GM12878 (cell line): ENCODE data around the gene ANXA5. TPM values are rescaled to one million over a fixed set of nuclear protein-coding genes. Genes with fewer than 3 reads are reported as not detected.

Experiments used
- ATAC-seq: fragments of 200-7000 bp; cut with Tn5 transposase; 3 replicates; pipeline ENCODE4 v1.9.1; 2020; ENCODE audit warnings: mild to moderate bottlenecking, moderate library complexity
- BruUV-seq: library from RNA; stranded (reverse); fragments of 400-500 nt; replicated peaks from 2 replicates; lab custom pipeline; 2021; lab: Mats Ljungman, UMichigan
- CTCF ChIA-PET: fragments of 300-600 bp; sonication (Branson Sonifier 250); formaldehyde crosslinking; extraction: SDS; loops from one replicate; lab custom pipeline; 2021; ENCODE audit warnings: inconsistent platforms; lab: Yijun Ruan, JAX
- POLR2A ChIA-PET: fragments of 350-600 bp; formaldehyde crosslinking; extraction: SDS; loops from one replicate; lab custom pipeline; 2021; ENCODE audit warnings: inconsistent platforms; lab: Charles Lee
- RAD21 ChIA-PET: fragments of 300-600 bp; sonication (Branson Sonifier 250); formaldehyde crosslinking; loops from one replicate; lab custom pipeline; 2023; ENCODE audit warnings: antibody characterized with exemption; ENCODE audit not compliant: unreplicated experiment; lab: Charles Lee
- SMC1A ChIA-PET: fragments of 300-600 bp; sonication (Branson Sonifier 250); formaldehyde crosslinking; loops from one replicate; lab custom pipeline; 2023; ENCODE audit not compliant: unreplicated experiment, uncharacterized antibody; lab: Charles Lee
- DNase-seq: peaks from one replicate; pipeline ENCODE4 v3.0.0-alpha.2; 2011; ENCODE audit warnings: low read depth, low spot score
- FAIRE-seq: peaks from 3 replicates; lab custom pipeline; 2011; peaks lifted over from hg19 to GRCh38; lab: Jason Lieb, UNC
- H2AFZ ChIP-seq: 2 replicates; pipeline ENCODE4 v1.6.0; 2011; ENCODE audit warnings: low read depth, low read length, control low read depth; ENCODE audit not compliant: control insufficient read depth
- H3K27ac ChIP-seq: 2 replicates; pipeline ENCODE4 v1.5.1; 2011; ENCODE audit warnings: control low read depth; ENCODE audit not compliant: control insufficient read depth, insufficient read depth
- H3K27me3 ChIP-seq, 2 experiments: replicated peaks in 1 of 2; 2 replicates each; pipeline versions ENCODE4 v1.6.0 to v1.6.1; 2011; ENCODE audit warnings: low read length in 1 of 2; ENCODE audit not compliant: control insufficient read depth in 2 of 2, insufficient read depth in 2 of 2
- H3K36me3 ChIP-seq, 2 experiments: 2 replicates each; pipeline ENCODE4 v1.5.1; 2011; ENCODE audit warnings: low read length in 1 of 2; ENCODE audit not compliant: control insufficient read depth in 2 of 2, insufficient read depth in 2 of 2
- H3K4me1 ChIP-seq: 2 replicates; pipeline ENCODE4 v1.6.1; 2011; ENCODE audit warnings: mild to moderate bottlenecking, low read length, moderate library complexity, mixed read lengths; ENCODE audit not compliant: control insufficient read depth, insufficient read depth
- H3K4me2 ChIP-seq: 2 replicates; pipeline ENCODE4 v1.6.0; 2011; ENCODE audit warnings: control low read depth; ENCODE audit not compliant: control insufficient read depth, insufficient read depth
- H3K4me3 ChIP-seq: fragments of 200-600 bp; sonication (generic); 2 replicates; pipeline ENCODE4 v1.5.1; 2016
- H3K79me2 ChIP-seq: 2 replicates; pipeline ENCODE4 v1.6.0; 2011; ENCODE audit warnings: low read length; ENCODE audit not compliant: control insufficient read depth, insufficient read depth
- H3K9ac ChIP-seq: 2 replicates; pipeline ENCODE4 v1.8.0; 2011; ENCODE audit warnings: low read length, control low read depth, mixed read lengths; ENCODE audit not compliant: control insufficient read depth, insufficient read depth
- H3K9me3 ChIP-seq: replicated peaks from 3 replicates; pipeline ENCODE4 v1.5.1; 2011; ENCODE audit warnings: mild to moderate bottlenecking, low read length; ENCODE audit not compliant: control insufficient read depth, insufficient read depth
- H4K20me1 ChIP-seq: 2 replicates; pipeline ENCODE4 v1.6.0; 2011; ENCODE audit not compliant: control insufficient read depth, insufficient read depth
- CBFB ChIP-seq: IDR thresholded peaks from 2 replicates; pipeline ENCODE4 v1.6.1; 2016; ENCODE audit warnings: antibody characterized with exemption, low read depth
- CHD4 ChIP-seq: fragments of 200-600 bp; sonication (generic); IDR thresholded peaks from 2 replicates; pipeline ENCODE4 v1.6.1; 2016; ENCODE audit warnings: mild to moderate bottlenecking
- IKZF2 ChIP-seq, 2 experiments: fragments of 450-650 bp; IDR thresholded peaks; 2 replicates each; pipeline ENCODE4 v1.6.1; 2017; ENCODE audit warnings: mild to moderate bottlenecking in 2 of 2, moderate library complexity in 2 of 2
- RB1 ChIP-seq: fragments of 450-650 bp; formaldehyde crosslinking; IDR thresholded peaks from 2 replicates; pipeline ENCODE4 v1.6.1; 2017; ENCODE audit warnings: mild to moderate bottlenecking, borderline replicate concordance
- RBBP5 ChIP-seq: fragments of 200-600 bp; sonication (generic); conservative IDR thresholded peaks from 2 replicates; pipeline ENCODE4 v1.6.1; 2016
- ZNF274 ChIP-seq: IDR thresholded peaks from one replicate; pipeline ENCODE4 v1.8.0; 2011; ENCODE audit not compliant: insufficient read length, insufficient read depth
- WGBS: methylation state at CpG from one replicate; pipeline ENCODE4 v1.1.6; 2016; ENCODE audit warnings: low lambda C conversion rate; ENCODE audit not compliant: insufficient replicate concordance, insufficient coverage; ENCODE audit errors: missing lambda C conversion rate; 5-methylcytosine and 5-hydroxymethylcytosine counted together
- in situ Hi-C: fragments of 300-500 bp; cut with MboI; formaldehyde crosslinking; loops from 9 replicates; pipeline ENCODE4 v1.14.3; 2018; ENCODE audit warnings: mixed read lengths
- intact Hi-C: fragments of 100-400 bp; cut with micrococcal nuclease; formaldehyde crosslinking; loops from one replicate; pipeline ENCODE4 v1.14.2; 2022; ENCODE audit not compliant: unreplicated experiment
- polyA plus RNA-seq, 11 experiments: library from polyadenylated mRNA; depleted of rRNA in 4 of 11; unstranded in 6 of 11; stranded (reverse) in 5 of 11; fragments of >200 nt; fragmentation: Nextera tagmentation in 4 of 11; fragmentation: Illumina TruSeq in 1 of 11; extraction: Ambion mirVana in 4 of 11; extraction: Trizol in 1 of 11; gene quantifications; 1 replicate in 1 of 11; 2 replicates in 10 of 11; pipeline versions ENCODE4 v1.2.1 to v1.2.3, GENCODE V29; 2011 to 2016; ENCODE audit warnings: inconsistent platforms in 2 of 11, missing spikeins in 2 of 11, low read depth in 1 of 11
- total RNA-seq, 4 experiments: library from RNA; depleted of rRNA in 3 of 4; stranded (reverse); fragments of >200 nt in 3 of 4; fragmentation: Illumina TruSeq in 1 of 4; extraction: Trizol in 1 of 4; gene quantifications; 2 replicates each; pipeline versions ENCODE4 v1.2.1 to v1.2.3, GENCODE V29; 2013 to 2021
- TF ChIP-seq, protein P1 (sequence below): fragments of 450-650 bp; IDR thresholded peaks from 2 replicates; pipeline ENCODE4 v1.6.1; 2016; ENCODE audit warnings: mild to moderate bottlenecking
- TF ChIP-seq, protein P2 (sequence below): IDR thresholded peaks from 2 replicates; pipeline ENCODE4 v1.6.1; 2011; ENCODE audit warnings: low read depth, mild to moderate bottlenecking, low read length, moderate library complexity, borderline replicate concordance; ENCODE audit errors: extremely low read depth
- TF ChIP-seq, protein P3 (sequence below): fragments of 450-650 bp; IDR thresholded peaks from 2 replicates; pipeline ENCODE4 v1.6.1; 2017; ENCODE audit warnings: mild to moderate bottlenecking, moderate library complexity
- TF ChIP-seq, protein P4 (sequence below): IDR thresholded peaks from 2 replicates; pipeline ENCODE4 v1.6.1; 2012; ENCODE audit warnings: low read length, inconsistent platforms
- TF ChIP-seq, protein P5 (sequence below): fragments of 450-650 bp; conservative IDR thresholded peaks from 2 replicates; pipeline ENCODE4 v1.6.1; 2017; ENCODE audit warnings: mild to moderate bottlenecking, moderate library complexity

Gene ANXA5
- total and polyA plus RNA-seq, 10 of the 15 experiments (the other 5 are each of a cell fraction or from before 2014, with no cell fraction given) = 101 to 249 (median 169) TPM

DNA sequence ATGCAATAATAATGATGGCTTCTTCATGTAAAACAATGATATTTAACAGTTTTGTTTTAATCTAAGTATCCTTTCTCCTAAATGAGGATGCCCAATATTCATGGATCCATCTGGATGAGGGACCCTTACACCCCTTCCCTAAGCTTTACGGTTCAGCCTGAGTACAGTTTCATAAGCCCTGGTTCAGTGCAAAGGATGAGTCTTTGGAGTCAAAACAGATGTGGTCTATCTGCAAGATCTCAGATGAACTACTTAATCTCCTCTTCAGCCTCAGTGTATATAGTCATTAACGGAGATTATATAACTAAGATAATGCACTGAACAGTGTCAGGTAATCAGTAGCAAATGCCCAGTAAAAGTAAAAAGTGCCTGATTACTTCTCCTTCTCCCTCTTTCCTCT lies 22.1 kb downstream of the ANXA5 start:
- POLR2A ChIA-PET = interaction anchor here (0.8 kb wide), 1 partner anchor 11 kb away, joined by 3 read pairs; no protein-coding TSS in a partner anchor

More for the DNA sequence above, 22.1 kb downstream of the ANXA5 start:
- FAIRE-seq (no peak), DNase-seq (no peak), ATAC-seq (no peak)
- ChIA-PET RAD21 (no interaction called here), SMC1A (interaction anchor here (1.0 kb wide), 1 partner anchor 12 kb away, joined by 3 read pairs; no protein-coding TSS in a partner anchor), CTCF (no interaction called here)
- Histone ChIP-seq H4K20me1 (no peaks in the 10 kb centered on the region), H3K9ac (no peak overlapping the region), H3K27ac (no peak overlapping the region), H3K36me3 (peaks cover 3 to 33% of the 10 kb centered on the region in 2 experiments), H3K4me1 (no peaks in the 10 kb centered on the region), H3K4me2 (no peak overlapping the region), H3K79me2 (no peaks in the 10 kb centered on the region), H3K4me3 (no peak overlapping the region), H3K27me3 (no peaks in the 10 kb centered on the region), H3K9me3 (no peaks in the 10 kb centered on the region), H2AFZ (no peak overlapping the region)
- TF ChIP-seq RB1 = no peak
- TF ChIP-seq IKZF2 (IDR thresholded peaks at IDR 0.05) = no peak
- TF ChIP-seq, protein P1, sequence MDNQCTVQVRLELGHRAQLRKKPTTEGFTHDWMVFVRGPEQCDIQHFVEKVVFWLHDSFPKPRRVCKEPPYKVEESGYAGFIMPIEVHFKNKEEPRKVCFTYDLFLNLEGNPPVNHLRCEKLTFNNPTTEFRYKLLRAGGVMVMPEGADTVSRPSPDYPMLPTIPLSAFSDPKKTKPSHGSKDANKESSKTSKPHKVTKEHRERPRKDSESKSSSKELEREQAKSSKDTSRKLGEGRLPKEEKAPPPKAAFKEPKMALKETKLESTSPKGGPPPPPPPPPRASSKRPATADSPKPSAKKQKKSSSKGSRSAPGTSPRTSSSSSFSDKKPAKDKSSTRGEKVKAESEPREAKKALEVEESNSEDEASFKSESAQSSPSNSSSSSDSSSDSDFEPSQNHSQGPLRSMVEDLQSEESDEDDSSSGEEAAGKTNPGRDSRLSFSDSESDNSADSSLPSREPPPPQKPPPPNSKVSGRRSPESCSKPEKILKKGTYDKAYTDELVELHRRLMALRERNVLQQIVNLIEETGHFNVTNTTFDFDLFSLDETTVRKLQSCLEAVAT = no peak
- TF ChIP-seq, protein P2, sequence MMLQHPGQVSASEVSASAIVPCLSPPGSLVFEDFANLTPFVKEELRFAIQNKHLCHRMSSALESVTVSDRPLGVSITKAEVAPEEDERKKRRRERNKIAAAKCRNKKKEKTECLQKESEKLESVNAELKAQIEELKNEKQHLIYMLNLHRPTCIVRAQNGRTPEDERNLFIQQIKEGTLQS = no peak
- TF ChIP-seq ZNF274 = no peak
- no peak for TF ChIP-seq CBFB
- TF ChIP-seq, protein P3, sequence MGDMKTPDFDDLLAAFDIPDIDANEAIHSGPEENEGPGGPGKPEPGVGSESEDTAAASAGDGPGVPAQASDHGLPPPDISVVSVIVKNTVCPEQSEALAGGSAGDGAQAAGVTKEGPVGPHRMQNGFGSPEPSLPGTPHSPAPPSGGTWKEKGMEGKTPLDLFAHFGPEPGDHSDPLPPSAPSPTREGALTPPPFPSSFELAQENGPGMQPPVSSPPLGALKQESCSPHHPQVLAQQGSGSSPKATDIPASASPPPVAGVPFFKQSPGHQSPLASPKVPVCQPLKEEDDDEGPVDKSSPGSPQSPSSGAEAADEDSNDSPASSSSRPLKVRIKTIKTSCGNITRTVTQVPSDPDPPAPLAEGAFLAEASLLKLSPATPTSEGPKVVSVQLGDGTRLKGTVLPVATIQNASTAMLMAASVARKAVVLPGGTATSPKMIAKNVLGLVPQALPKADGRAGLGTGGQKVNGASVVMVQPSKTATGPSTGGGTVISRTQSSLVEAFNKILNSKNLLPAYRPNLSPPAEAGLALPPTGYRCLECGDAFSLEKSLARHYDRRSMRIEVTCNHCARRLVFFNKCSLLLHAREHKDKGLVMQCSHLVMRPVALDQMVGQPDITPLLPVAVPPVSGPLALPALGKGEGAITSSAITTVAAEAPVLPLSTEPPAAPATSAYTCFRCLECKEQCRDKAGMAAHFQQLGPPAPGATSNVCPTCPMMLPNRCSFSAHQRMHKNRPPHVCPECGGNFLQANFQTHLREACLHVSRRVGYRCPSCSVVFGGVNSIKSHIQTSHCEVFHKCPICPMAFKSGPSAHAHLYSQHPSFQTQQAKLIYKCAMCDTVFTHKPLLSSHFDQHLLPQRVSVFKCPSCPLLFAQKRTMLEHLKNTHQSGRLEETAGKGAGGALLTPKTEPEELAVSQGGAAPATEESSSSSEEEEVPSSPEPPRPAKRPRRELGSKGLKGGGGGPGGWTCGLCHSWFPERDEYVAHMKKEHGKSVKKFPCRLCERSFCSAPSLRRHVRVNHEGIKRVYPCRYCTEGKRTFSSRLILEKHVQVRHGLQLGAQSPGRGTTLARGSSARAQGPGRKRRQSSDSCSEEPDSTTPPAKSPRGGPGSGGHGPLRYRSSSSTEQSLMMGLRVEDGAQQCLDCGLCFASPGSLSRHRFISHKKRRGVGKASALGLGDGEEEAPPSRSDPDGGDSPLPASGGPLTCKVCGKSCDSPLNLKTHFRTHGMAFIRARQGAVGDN = no peak
- TF ChIP-seq, protein P4, sequence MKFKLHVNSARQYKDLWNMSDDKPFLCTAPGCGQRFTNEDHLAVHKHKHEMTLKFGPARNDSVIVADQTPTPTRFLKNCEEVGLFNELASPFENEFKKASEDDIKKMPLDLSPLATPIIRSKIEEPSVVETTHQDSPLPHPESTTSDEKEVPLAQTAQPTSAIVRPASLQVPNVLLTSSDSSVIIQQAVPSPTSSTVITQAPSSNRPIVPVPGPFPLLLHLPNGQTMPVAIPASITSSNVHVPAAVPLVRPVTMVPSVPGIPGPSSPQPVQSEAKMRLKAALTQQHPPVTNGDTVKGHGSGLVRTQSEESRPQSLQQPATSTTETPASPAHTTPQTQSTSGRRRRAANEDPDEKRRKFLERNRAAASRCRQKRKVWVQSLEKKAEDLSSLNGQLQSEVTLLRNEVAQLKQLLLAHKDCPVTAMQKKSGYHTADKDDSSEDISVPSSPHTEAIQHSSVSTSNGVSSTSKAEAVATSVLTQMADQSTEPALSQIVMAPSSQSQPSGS = no peak
- TF ChIP-seq RBBP5 = no peak
- TF ChIP-seq, protein P5, sequence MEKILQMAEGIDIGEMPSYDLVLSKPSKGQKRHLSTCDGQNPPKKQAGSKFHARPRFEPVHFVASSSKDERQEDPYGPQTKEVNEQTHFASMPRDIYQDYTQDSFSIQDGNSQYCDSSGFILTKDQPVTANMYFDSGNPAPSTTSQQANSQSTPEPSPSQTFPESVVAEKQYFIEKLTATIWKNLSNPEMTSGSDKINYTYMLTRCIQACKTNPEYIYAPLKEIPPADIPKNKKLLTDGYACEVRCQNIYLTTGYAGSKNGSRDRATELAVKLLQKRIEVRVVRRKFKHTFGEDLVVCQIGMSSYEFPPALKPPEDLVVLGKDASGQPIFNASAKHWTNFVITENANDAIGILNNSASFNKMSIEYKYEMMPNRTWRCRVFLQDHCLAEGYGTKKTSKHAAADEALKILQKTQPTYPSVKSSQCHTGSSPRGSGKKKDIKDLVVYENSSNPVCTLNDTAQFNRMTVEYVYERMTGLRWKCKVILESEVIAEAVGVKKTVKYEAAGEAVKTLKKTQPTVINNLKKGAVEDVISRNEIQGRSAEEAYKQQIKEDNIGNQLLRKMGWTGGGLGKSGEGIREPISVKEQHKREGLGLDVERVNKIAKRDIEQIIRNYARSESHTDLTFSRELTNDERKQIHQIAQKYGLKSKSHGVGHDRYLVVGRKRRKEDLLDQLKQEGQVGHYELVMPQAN = no peak
- TF ChIP-seq CHD4 = no peak
- in situ Hi-C loops = no loop called here
- intact Hi-C loops = no loop called here
- no TSS peak for BruUV-seq
- 94% methylated on average over 2 of the region's 2 CpGs for WGBS
